ENCODE measurements around the gene DNAJB12. TPM values are rescaled to one million over a fixed set of nuclear protein-coding genes. Genes with fewer than 3 reads are reported as not detected.

Gene DNAJB12
- total RNA-seq, 1 experiment from 2014 or later: 27.6 TPM

DNA sequence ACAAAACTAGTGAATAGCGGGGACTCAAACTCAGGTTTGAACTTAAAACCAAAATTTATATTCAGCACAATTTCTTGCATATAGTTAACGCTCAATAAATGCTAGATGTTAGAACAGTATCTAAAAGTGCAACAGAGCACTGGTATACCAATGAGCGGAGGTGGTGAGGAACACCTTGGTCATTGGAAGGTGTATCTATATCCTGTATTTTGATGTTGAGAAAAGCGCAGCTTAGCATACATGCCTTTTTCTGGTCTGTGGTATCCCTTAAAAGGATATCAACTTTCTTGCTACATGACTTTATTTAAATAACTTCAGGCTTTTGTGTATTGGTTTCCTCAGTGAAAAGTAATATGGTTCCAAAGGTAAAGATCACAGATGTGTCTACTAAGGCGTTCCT, 33.3 kb upstream of the DNAJB12 start:
- Mint-ChIP-seq H3K27ac (no peak overlapping the region), H3K9me3 (no peaks in the 10 kb centered on the region), H3K4me3 (no peak overlapping the region), H3K27me3 (ENCODE audit: low read depth) (no peaks in the 10 kb centered on the region), H3K36me3 (ENCODE audit: insufficient read depth in 1 of 3, low read depth in 3 of 3) (no peaks in the 10 kb centered on the region), H3K4me1 (peaks cover 17 to 18% of the 10 kb centered on the region in 2 experiments)
- H3K79me2 ChIP-seq (ENCODE audit: insufficient read depth, low read length): no peaks in the 10 kb centered on the region
- H3K56ac ChIP-seq (ENCODE audit: insufficient read length, low read depth, low read length): no peak overlapping the region
- no peaks in the 10 kb centered on the region for H3K23me2 ChIP-seq (ENCODE audit: insufficient read length, low read depth, low read length, poor library complexity, severe bottlenecking)
- no peak overlapping the region for H2BK20ac ChIP-seq (ENCODE audit: low read depth, low read length, poor library complexity, severe bottlenecking)
- H3K27me3 ChIP-seq (ENCODE audit: insufficient read depth, low read length): no peaks in the 10 kb centered on the region
- H2AFZ ChIP-seq (ENCODE audit: low read length): no peak overlapping the region
- H2AK5ac ChIP-seq (ENCODE audit: insufficient read length, low read length): no peak overlapping the region
- WGBS (ENCODE audit: extremely low coverage, insufficient read length, low lambda C conversion rate): no CpG with 5 or more reads among the region's 5 CpGs
- no peaks in the 10 kb centered on the region for H3K79me1 ChIP-seq (ENCODE audit: insufficient read depth, low read depth, low read length, poor library complexity, severe bottlenecking)
- H3K4ac ChIP-seq (ENCODE audit: low read depth, low read length): no peak overlapping the region
- 0 out of 2 replicates have a peak, but pooled peaks cover 3% of the 10 kb centered on the region for H3K4me1 ChIP-seq (ENCODE audit: insufficient read depth, low read length)
- no peak overlapping the region for H2BK15ac ChIP-seq (ENCODE audit: low read depth, low read length)
- H4K5ac ChIP-seq (ENCODE audit: insufficient read length, low read depth, low read length): no peak overlapping the region
- no peak overlapping the region for H3K14ac ChIP-seq (ENCODE audit: insufficient read depth, low read length)
- H3K27ac ChIP-seq (ENCODE audit: insufficient read length, low read depth, low read length): no peak overlapping the region
- H4K20me1 ChIP-seq (ENCODE audit: control insufficient read depth, insufficient read depth, insufficient read length): no peaks in the 10 kb centered on the region
- no peak overlapping the region for H3K23ac ChIP-seq (ENCODE audit: insufficient read length, low read depth, low read length)
- H2BK120ac ChIP-seq (ENCODE audit: low read depth, low read length, poor library complexity, severe bottlenecking): no peak overlapping the region
- no peak overlapping the region for H4K8ac ChIP-seq (replicated peaks; ENCODE audit: insufficient read length, low read depth, low read length)
- no peak overlapping the region for H3T11ph ChIP-seq (ENCODE audit: low read length)
- no peak overlapping the region for H2BK12ac ChIP-seq (ENCODE audit: insufficient read length, low read depth, low read length)
- DNase-seq: no peak
- no peak overlapping the region for H4K91ac ChIP-seq (ENCODE audit: insufficient read length, low read depth, low read length)
- H3K4me2 ChIP-seq (ENCODE audit: insufficient read depth, insufficient read length, low read length): no peak overlapping the region
- no peak overlapping the region for H3K18ac ChIP-seq (ENCODE audit: insufficient read length, low read depth, low read length)
- TF ChIP-seq, protein P1, sequence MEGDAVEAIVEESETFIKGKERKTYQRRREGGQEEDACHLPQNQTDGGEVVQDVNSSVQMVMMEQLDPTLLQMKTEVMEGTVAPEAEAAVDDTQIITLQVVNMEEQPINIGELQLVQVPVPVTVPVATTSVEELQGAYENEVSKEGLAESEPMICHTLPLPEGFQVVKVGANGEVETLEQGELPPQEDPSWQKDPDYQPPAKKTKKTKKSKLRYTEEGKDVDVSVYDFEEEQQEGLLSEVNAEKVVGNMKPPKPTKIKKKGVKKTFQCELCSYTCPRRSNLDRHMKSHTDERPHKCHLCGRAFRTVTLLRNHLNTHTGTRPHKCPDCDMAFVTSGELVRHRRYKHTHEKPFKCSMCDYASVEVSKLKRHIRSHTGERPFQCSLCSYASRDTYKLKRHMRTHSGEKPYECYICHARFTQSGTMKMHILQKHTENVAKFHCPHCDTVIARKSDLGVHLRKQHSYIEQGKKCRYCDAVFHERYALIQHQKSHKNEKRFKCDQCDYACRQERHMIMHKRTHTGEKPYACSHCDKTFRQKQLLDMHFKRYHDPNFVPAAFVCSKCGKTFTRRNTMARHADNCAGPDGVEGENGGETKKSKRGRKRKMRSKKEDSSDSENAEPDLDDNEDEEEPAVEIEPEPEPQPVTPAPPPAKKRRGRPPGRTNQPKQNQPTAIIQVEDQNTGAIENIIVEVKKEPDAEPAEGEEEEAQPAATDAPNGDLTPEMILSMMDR (conservative IDR thresholded peaks at IDR 0.05): no peak
- H3K9ac ChIP-seq (ENCODE audit: extremely low read depth, insufficient read length, low read length): no peak overlapping the region
- no peaks in the 10 kb centered on the region for H3K9me3 ChIP-seq (ENCODE audit: control insufficient read depth, low read depth, low read length)
- no peak overlapping the region for H2BK5ac ChIP-seq (ENCODE audit: insufficient read length, low read length)
